HG03571 (cell line): ENCODE data around the gene MCF2L2.

Experiments
- ATAC-seq: cut with Tn5 transposase; IDR thresholded peaks from one replicate; pipeline ENCODE4 v1.9.1; 2021; ENCODE audit not compliant: unreplicated experiment

MCF2L2 gene

DNA sequence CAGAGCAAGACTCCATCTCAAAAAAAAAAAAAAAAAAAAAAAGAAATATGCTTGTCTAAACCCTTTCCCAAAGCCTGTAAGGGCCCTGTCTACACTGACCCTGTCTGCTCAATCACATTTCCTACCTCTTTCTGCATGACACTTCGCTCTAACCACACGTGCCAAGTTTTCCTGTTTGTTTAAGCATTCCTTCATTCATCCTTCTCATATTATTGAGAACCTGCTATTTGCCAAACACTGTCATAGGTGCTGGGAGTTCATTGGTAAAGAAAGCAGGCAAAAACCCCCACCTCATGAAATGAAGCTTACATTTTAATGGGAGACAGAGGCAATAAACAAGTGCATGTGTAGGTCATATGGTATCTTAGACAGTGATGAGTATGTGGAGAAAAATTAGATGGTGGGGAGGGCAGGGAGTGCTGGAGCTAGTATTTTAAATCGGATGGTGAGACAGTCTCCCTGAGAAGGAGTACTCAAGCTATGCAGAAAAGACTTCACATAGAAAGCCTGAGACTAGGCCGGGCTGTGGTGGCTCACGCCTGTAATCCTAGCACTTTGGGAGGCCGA, 127.3 kb downstream of the MCF2L2 start:
- no peak for ATAC-seq

DNA sequence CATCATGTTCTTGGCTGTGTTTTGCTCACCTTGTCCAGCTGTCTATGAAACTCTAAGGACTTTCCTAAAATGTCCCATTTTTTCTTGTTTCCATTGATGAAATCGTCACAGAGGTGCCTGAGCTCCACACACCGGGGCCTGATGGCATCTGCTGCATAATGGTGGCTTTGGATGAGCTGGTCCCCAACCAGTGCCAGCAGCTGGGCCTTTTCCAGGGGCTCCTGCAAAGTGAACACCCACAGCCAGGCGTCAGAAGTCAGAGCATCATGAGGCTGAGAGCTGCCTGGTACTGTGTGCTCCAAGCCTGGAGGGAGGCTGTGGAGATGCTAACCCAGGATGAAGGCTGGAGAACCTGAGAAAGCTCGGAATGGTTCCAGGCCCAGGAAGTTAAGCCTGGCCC, 128.4 kb downstream of the MCF2L2 start:
- no peak for ATAC-seq

DNA sequence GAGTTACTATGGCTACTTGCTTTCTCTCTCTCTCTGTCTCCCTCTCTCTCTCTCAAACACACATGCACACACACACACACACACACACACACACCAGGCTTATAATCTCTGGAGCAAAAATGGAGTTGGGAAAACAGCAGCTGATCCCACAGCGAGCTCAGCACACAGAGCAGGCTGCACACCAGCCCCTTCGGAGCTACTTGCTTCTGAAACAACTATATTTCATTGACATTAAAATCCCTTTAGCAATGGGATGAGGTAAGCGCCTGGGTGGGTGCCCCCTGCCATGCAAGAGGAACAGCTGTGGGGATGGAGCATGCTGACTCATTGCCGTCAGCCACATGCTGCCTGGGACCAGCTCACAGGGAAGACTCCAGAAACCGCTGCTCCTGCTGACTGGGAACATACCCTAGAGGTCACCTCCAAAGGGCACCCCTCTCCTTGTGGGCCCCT, 129.7 kb downstream of the MCF2L2 start:
- ATAC-seq = no peak

DNA sequence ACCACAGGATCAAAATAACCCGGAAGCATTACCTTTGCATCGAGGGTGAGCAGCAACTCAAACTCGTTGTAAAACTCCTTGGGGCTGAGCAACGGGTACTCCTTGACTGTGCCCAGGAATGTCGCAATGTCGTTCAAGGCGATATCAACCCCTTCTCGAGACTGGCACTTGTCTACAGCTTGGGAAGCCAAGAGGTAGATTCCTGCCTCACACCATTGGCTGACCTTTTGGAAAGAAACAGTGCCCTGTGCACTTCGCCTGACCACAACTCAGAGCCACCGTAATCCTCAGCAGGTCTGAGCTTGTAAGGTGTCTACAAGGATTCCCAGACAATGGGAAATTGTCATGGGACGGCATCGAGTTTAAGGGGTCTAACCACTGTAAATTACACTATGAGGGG, 131.5 kb downstream of the MCF2L2 start:
- no peak for ATAC-seq

DNA sequence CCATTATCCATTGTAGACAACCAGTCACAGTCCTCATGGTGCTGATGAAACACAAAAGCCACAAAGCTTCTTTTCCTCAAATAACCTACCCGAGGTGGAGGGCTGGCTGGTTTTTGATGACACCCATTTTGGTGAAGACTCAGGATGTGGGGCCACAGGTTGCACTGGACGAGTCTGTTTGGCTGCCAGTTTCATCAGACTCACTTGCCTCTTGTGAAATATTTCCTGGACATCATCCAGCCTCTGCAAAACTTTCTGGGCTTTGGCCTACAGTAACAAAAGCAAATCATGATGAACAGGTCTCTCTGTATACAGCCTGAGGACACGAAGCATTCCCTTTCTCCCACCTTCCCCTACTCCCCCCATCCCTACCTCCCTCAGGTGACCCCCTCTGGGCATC, 133.2 kb downstream of the MCF2L2 start:
- ATAC-seq = no peak

DNA sequence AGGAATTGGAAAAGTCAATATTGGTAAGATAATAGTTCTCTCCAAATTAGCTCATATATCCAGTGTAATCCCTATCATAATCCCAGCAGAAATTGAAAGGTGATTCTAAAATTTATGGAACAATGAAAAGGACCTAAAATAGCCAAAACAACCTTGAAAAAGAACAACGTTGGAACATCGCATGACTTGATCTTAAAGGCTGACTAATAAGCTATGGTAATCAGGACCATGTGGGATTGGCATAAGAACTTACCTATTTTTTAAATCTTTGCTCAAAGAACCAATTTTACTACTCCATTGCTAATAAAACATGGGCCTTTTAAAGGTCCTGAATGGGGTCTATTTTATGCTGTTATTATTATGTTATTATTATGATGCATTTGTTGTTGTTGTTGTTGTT, 134.5 kb downstream of the MCF2L2 start:
- ATAC-seq = no peak

DNA sequence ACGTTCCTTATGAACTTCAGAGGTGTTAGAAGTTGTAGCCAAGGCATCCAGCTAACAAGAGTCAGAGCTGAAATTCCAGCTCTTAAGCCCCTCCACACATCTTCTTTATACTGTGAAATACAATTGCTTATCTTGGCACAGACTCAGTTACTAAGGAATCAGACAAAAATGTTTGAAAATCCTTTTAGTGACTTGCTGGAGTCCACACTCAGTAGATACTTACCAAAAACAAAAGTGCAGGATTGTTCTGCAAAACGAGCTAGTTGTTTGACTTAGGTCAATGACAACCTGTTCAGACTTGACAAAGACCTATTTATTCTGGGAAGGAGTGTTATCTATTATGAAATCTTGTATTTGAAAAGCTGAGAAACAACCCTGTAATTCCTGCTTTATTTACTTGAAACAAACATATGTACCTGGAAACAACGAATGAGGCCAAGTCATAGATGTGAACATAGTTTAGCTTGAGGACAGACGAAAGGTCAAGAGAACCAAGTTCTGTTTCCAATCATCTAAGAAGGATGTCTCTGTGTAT, 136.9 kb downstream of the MCF2L2 start:
- no peak for ATAC-seq

DNA sequence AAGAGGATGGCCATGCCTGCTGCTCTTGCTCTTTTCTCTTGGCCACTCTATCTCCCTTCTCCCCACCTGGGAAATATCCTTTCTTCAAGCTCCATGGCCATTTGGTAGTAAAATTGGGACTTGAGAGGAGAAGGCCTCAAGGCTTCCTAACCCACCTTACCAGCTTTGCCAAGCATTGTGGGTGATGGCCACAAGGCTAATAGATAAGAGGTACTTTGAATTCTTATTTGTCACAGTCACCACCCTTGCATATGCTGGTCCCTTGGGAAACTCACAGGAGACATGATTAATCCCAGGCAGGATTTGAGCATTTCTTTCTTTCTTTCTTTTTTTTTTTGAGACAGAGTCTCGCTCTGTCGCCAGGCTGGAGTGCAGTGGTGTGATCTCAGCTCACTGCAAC, 138.2 kb downstream of the MCF2L2 start:
- ATAC-seq = no peak

DNA sequence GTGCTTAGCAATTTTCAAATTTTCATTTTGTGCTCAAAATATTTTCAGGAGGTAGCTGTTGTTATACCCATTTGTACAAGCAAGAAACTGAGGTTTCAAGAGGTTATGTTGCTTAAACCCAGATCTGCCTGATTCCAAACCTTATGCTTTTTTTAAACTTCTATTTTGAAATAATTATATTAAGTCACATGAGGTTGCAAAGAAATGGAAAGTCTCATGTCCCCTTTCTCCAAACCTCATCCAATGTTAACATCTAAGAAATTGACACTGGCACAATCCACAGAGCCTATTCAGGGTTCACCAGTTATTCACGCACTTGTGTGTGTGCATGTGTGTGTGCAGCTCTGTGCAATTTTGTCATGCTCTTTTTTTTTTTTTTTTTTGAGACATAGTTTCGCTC, 140.3 kb downstream of the MCF2L2 start:
- ATAC-seq = no peak

DNA sequence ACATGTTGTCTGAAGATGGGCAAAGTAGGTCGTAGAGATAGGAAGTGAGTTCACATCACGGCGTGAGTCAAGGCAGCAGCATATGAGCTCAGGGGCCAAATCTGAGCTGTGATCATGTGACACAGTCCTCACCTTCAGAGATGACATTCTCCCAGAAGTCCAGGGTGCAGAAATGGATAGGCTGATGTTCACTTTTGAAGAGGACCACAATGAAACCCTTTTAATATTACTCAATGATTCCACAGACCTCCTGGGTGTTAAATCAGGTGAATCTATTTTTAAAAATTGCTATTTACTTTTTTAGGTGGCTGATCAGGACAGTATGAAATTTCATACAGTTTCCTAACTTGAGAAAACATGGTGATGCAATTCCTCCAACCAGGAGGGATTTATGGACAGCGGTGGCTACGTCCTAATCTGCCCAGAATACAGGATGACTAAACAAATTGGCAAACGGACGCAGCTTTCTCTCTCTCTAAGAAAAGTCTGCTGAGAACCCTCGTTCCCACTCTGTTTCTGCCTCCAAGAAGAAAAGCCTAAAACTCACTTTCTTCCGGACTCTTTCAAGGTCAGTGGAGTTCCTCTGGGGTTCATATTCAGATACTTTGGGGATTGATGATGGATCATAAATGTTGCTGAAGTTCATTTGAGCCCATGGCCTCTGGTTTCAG, 141.0 kb downstream of the MCF2L2 start:
- no peak for ATAC-seq

DNA sequence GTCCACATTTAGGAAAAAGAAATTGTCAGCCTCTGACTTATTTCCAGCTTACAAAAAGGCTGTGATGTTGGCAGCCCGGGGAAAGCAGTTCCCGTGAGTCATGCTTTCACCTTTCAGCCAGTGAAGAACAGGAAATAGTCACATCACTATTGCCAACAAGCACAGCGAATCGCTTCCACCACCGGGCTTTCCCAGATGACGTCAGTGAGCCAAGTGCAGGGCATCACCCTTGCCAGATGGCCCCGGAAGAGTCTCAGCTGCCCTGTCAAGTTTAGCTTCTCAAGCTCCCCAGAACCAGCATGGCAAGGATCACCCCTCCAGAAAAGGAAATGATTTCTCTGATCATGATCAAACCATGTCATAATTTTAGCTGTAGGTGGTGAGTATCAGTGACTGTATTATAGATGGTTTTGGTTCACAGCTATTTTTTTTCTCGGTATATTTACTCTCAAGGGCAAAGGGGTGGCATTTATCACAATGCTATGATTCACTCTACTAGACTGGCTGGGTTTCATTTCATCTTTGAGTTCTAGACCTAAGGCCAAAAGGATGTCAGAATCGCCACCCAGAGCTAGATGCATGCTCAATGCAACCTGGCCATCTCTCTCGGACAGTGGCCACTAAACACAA, 142.5 kb downstream of the MCF2L2 start:
- peak; percentile 97 for ATAC-seq

DNA sequence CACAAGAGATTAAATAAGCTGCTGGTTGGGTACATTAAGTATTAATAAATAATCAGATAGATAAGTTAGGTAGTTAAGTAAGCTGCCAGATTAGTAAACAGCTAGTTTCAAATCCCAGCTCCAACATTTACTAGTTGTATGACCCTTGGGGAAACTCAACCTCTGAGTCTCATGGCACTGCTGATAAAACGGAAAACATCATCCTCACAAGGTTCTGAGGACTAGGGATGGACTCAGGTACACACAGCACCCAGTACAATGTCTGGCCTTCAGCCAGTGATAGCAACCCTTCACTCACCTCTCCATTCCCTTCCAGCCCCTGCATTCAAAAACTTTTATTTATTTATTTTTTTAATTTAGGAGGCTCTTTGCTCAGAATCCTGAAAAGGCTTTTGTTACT, 143.1 kb downstream of the MCF2L2 start:
- ATAC-seq = no peak

DNA sequence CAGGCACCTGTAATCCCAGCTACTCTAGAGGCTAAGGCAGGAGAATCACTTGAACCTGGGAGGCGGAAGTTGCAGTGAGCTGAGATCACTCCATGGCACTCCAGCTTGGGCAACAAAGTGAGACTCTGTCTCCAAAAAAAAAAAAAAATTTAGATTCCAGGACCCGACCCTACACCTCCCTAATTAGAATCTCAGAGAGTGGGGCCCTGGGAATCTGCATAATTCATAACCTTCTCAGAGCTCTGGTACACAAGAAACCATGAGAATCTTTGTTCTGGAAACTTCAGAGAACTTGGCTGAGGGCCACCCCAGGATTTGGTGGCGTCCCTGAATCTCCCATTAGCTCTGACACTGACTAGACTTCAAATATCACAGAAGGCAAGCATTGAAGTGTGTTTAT, 143.8 kb downstream of the MCF2L2 start:
- ATAC-seq = no peak

DNA sequence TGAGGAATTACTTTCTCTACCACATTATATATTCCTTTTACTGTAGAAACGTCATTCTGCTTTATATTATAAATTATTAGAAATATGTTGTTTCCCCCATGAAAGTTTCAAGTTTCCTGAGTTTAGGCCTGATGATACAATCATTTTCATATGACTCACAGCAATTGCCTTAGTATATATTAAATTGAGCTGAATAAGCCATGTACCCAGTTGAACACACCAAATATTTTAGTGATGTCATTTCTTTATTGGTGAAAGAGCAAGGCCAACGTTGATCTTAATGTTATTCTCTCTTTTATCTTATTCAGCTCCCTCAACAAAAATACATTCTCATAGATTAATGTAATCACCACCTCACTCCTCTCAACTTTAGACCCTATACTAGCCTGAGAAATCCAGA, 144.5 kb downstream of the MCF2L2 start:
- ATAC-seq = no peak

DNA sequence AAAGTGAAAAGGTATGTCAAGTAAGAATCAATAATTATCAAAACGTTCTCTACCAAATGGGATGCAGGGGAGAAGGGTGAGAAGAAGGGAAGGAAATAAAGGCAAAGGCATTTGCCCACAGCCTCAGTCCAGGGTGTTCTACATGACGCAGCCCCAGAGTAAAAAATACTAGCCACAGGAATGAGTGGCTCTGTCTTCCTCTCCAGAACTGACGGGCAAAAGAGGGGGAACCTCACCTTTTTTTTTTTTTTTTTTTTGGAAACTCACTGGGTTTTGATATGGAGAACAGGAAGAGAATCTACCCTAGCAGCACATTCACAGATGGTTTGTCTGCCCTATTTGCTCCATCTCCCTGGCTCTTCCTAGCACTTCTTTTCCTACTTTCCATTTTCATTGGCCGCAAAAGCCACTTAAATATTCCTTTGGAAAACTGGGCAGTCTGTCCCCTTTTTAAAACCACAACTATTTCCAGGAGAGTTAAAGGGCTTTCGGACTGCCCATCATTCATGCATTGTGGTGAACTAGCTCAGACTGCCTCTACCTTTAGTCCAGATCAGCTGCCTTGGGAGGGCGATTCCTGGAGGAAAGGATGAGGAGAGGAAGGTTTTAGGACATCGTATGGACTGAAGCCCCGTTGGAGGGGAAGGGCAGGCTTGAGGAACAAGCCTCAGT, 147.2 kb downstream of the MCF2L2 start:
- ATAC-seq = no peak

DNA sequence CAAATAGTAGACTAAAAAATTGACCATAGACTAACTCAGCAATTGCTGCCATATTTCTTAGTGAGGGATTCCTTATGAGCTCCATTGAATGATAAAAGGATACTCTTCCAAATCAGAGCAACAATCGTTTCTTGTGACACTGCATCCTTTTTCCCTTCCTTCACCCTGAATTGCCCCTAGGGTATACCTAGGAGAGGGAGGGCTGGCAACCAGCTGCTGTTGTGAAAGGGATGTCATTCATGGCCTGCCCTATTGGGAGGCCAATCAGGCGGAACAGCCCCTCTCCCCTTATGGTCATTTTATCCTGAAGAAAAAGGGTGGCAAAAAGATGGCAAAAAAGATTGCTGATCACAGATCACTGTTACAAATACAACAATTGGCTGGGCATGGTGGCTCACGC, 149.0 kb downstream of the MCF2L2 start:
- no peak for ATAC-seq

DNA sequence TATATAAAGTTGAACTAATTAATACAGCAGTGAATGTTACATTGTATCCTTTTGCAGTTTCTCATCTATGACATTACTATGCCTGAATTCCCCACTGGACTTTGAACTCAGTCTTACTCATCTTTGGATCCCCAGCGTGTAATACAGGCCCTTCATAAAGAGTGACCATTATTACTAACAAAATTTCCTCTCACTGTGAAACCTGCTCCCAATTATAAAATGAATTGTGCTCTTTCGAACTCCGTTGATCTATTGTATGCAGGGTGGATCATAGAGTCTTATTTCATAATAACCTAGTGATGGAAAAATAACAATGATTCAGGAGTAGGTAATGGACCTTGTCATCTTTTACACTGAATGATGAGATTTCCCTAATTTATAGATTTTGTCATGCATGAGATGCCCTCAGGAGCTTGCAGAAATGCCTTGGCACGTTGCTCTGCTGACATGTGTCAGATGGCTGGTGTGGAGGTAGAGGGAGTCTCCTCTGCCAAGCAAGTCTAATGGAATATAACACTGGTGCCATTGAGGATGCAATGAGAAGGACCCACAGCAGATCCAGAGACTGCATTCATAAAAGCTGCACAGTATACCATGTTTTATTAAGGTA, 149.8 kb downstream of the MCF2L2 start:
- no peak for ATAC-seq

DNA sequence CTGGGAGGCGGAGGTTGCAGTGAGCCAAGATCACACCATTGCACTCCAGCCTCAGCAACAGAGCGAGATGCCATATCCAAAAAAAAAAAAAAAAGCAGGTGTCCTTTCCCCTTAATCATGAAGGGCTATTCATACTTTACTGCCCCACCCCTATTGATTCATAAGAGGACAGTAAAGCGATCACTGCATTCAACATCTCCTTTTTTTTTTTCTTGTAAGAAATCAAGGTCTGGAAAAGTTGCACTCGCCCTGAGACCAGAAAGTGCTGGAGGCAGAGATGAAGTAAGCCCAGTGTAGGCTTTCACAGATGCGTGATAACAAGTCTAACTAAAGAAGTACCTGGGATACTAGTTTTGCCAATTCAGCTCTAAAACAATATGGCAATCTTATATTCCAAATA, 151.2 kb downstream of the MCF2L2 start:
- no peak for ATAC-seq

DNA sequence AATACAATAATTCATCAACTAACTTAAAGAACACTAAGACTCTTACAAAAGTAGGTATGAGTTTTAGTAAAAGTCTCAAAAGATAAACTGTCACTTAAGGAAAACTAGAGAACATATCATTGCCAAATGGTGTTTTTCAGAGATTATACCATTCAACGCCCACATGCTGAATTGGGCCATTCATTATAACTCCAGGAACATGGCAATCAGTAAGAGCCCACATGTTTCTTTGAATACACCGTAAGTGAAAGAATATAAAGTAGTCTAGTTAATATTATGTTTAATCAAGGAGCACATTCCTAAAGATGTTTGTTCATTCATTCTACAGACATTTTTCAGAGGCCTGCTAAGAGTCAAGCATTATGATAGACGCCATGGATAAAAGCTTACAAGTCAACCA, 152.5 kb downstream of the MCF2L2 start:
- no peak for ATAC-seq

DNA sequence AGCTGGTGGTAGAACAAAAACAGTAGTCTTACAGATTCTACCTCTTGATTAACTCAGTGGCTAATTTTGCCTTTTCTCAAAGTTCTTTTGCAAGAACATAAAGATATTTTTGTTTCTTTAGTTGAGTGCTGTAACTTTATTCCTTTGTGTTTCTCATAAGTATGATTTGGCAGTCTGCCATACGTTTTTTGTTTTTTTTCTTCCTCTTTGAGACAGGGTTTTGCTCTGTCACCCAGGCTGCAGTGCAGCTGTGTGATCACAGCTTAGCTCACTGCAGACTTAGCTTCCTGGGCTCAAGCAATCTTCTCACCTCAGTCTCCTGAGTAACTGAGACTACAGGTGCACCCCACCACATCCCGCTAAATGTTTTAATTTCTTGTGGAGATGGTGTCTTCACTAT, 153.0 kb downstream of the MCF2L2 start:
- ATAC-seq = no peak

DNA sequence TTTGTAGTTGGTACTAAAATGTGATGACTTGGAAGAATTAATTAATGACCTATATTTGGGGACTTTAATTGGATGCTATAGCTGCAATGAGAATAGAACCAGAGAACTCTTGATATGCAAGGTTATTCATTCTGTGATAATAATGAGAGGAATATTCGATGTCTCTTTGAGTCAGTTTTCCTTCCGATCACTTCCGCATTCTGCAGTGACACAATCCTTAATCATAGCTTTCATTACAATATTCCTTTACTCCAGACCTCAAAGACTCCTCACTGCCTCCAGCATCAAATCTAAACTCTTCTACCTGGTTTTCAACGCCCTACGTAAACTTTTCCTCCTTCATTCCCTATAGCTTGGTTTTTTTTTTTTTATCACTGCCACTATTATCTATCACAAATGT, 153.8 kb downstream of the MCF2L2 start:
- ATAC-seq = no peak
